ENCODE results near the gene GTF2IRD1.
"Not testable (repeated sequence)": the region's sequence is repeated elsewhere in the genome, so short reads cannot be mapped to it uniquely, and the experiment has no call there.

Gene GTF2IRD1

GRCh38 chr7:74412056-74412455 lies 41.6 kb upstream of the GTF2IRD1 start:
- H3K27me3 ChIP-seq (ENCODE audit: control insufficient read depth in 2 of 2, insufficient read depth in 2 of 2, low read length in 2 of 2): no peaks in the 10 kb centered on the region
- no peaks in the 10 kb centered on the region for H3K9me3 ChIP-seq (ENCODE audit: control insufficient read depth in 2 of 2, low read length in 2 of 2)
- no peaks in the 10 kb centered on the region for H3K36me3 ChIP-seq (ENCODE audit: control insufficient read depth in 2 of 2, insufficient read depth in 2 of 2, low read length in 2 of 2)
- H3K4me3 ChIP-seq (ENCODE audit: low read length in 2 of 2): no peak overlapping the region
- no peak overlapping the region for H3K27ac ChIP-seq (ENCODE audit: low read depth in 2 of 2, low read length in 2 of 2)
- no peaks in the 10 kb centered on the region for H3K4me1 ChIP-seq (ENCODE audit: control insufficient read depth in 2 of 2, insufficient read depth in 2 of 2, low read length in 2 of 2)
- no peak overlapping the region for H3K9ac ChIP-seq (ENCODE audit: low read depth in 1 of 2, low read length in 2 of 2)

- H3K27ac ChIP-seq (ENCODE audit: low read depth in 2 of 2, low read length in 2 of 2): no peak overlapping the region
These were observed 41.1 kb upstream of the GTF2IRD1 start for GRCh38 chr7:74412603-74413002.

GRCh38 chr7:74414595-74415333 lies 38.9 kb upstream of the GTF2IRD1 start:
- H3K9ac ChIP-seq (ENCODE audit: low read depth in 1 of 2, low read length in 2 of 2); H3K27ac ChIP-seq (ENCODE audit: low read depth in 2 of 2, low read length in 2 of 2); H3K36me3 ChIP-seq (ENCODE audit: control insufficient read depth in 2 of 2, insufficient read depth in 2 of 2, low read length in 2 of 2); H3K4me1 ChIP-seq (ENCODE audit: control insufficient read depth in 2 of 2, insufficient read depth in 2 of 2, low read length in 2 of 2); H3K27me3 ChIP-seq (ENCODE audit: control insufficient read depth in 2 of 2, insufficient read depth in 2 of 2, low read length in 2 of 2); H3K4me3 ChIP-seq (ENCODE audit: low read length in 2 of 2); H3K9me3 ChIP-seq (ENCODE audit: control insufficient read depth in 2 of 2, low read length in 2 of 2): not testable (repeated sequence)

More at GRCh38 chr7:74412603-74413002, 41.1 kb upstream of the GTF2IRD1 start:
- Histone ChIP-seq H3K4me1 (ENCODE audit: control insufficient read depth in 2 of 2, insufficient read depth in 2 of 2, low read length in 2 of 2) (peaks cover 0 to 2% of the 10 kb centered on the region in 2 donors), H3K9ac (ENCODE audit: low read depth in 1 of 2, low read length in 2 of 2) (peak overlapping the region in 1 of 2 donors; percentile 14), H3K36me3 (ENCODE audit: control insufficient read depth in 2 of 2, insufficient read depth in 2 of 2, low read length in 2 of 2) (no peaks in the 10 kb centered on the region), H3K9me3 (ENCODE audit: control insufficient read depth in 2 of 2, low read length in 2 of 2) (no peaks in the 10 kb centered on the region), H3K27me3 (ENCODE audit: control insufficient read depth in 2 of 2, insufficient read depth in 2 of 2, low read length in 2 of 2) (no peaks in the 10 kb centered on the region), H3K4me3 (ENCODE audit: low read length in 2 of 2) (no peak overlapping the region)

GRCh38 chr7:74417419-74417971 lies 36.2 kb upstream of the GTF2IRD1 start:
- Histone ChIP-seq H3K36me3 (ENCODE audit: control insufficient read depth in 2 of 2, insufficient read depth in 2 of 2, low read length in 2 of 2) (no peaks in the 10 kb centered on the region), H3K9ac (ENCODE audit: low read depth in 1 of 2, low read length in 2 of 2) (no peak overlapping the region), H3K9me3 (ENCODE audit: control insufficient read depth in 2 of 2, low read length in 2 of 2) (no peaks in the 10 kb centered on the region), H3K27ac (ENCODE audit: low read depth in 2 of 2, low read length in 2 of 2) (no peak overlapping the region), H3K4me3 (ENCODE audit: low read length in 2 of 2) (no peak overlapping the region), H3K27me3 (ENCODE audit: control insufficient read depth in 2 of 2, insufficient read depth in 2 of 2, low read length in 2 of 2) (no peaks in the 10 kb centered on the region), H3K4me1 (ENCODE audit: control insufficient read depth in 2 of 2, insufficient read depth in 2 of 2, low read length in 2 of 2) (peaks cover 0 to 2% of the 10 kb centered on the region in 2 donors)

GRCh38 chr7:74418076-74418475 lies 35.6 kb upstream of the GTF2IRD1 start:
- H3K36me3 ChIP-seq (ENCODE audit: control insufficient read depth in 2 of 2, insufficient read depth in 2 of 2, low read length in 2 of 2): no peaks in the 10 kb centered on the region
- no peak overlapping the region for H3K9ac ChIP-seq (ENCODE audit: low read depth in 1 of 2, low read length in 2 of 2)
- H3K27ac ChIP-seq (ENCODE audit: low read depth in 2 of 2, low read length in 2 of 2): no peak overlapping the region
- H3K9me3 ChIP-seq (ENCODE audit: control insufficient read depth in 2 of 2, low read length in 2 of 2): no peaks in the 10 kb centered on the region
- peaks cover 0 to 2% of the 10 kb centered on the region in 2 donors for H3K4me1 ChIP-seq (ENCODE audit: control insufficient read depth in 2 of 2, insufficient read depth in 2 of 2, low read length in 2 of 2)
- H3K27me3 ChIP-seq (ENCODE audit: control insufficient read depth in 2 of 2, insufficient read depth in 2 of 2, low read length in 2 of 2): no peaks in the 10 kb centered on the region
- no peak overlapping the region for H3K4me3 ChIP-seq (ENCODE audit: low read length in 2 of 2)

- no peak overlapping the region for H3K4me3 ChIP-seq (ENCODE audit: low read length in 2 of 2)
- H3K4me1 ChIP-seq (ENCODE audit: control insufficient read depth in 2 of 2, insufficient read depth in 2 of 2, low read length in 2 of 2): peaks cover 0 to 2% of the 10 kb centered on the region in 2 donors
- no peaks in the 10 kb centered on the region for H3K27me3 ChIP-seq (ENCODE audit: control insufficient read depth in 2 of 2, insufficient read depth in 2 of 2, low read length in 2 of 2)
- no peak overlapping the region for H3K9ac ChIP-seq (ENCODE audit: low read depth in 1 of 2, low read length in 2 of 2)
- H3K9me3 ChIP-seq (ENCODE audit: control insufficient read depth in 2 of 2, low read length in 2 of 2): no peaks in the 10 kb centered on the region
- no peak overlapping the region for H3K27ac ChIP-seq (ENCODE audit: low read depth in 2 of 2, low read length in 2 of 2)
- no peaks in the 10 kb centered on the region for H3K36me3 ChIP-seq (ENCODE audit: control insufficient read depth in 2 of 2, insufficient read depth in 2 of 2, low read length in 2 of 2)
These were observed 35.2 kb upstream of the GTF2IRD1 start for GRCh38 chr7:74418538-74418937.

GRCh38 chr7:74419232-74419631 lies 34.5 kb upstream of the GTF2IRD1 start:
- not testable (repeated sequence) for H3K9ac ChIP-seq (ENCODE audit: low read depth in 1 of 2, low read length in 2 of 2); H3K27me3 ChIP-seq (ENCODE audit: control insufficient read depth in 2 of 2, insufficient read depth in 2 of 2, low read length in 2 of 2); H3K27ac ChIP-seq (ENCODE audit: low read depth in 2 of 2, low read length in 2 of 2); H3K4me1 ChIP-seq (ENCODE audit: control insufficient read depth in 2 of 2, insufficient read depth in 2 of 2, low read length in 2 of 2); H3K36me3 ChIP-seq (ENCODE audit: control insufficient read depth in 2 of 2, insufficient read depth in 2 of 2, low read length in 2 of 2); H3K4me3 ChIP-seq (ENCODE audit: low read length in 2 of 2); H3K9me3 ChIP-seq (ENCODE audit: control insufficient read depth in 2 of 2, low read length in 2 of 2)

- Histone ChIP-seq H3K27me3 (ENCODE audit: control insufficient read depth in 2 of 2, insufficient read depth in 2 of 2, low read length in 2 of 2) (no peaks in the 10 kb centered on the region), H3K27ac (ENCODE audit: low read depth in 2 of 2, low read length in 2 of 2) (no peak overlapping the region), H3K36me3 (ENCODE audit: control insufficient read depth in 2 of 2, insufficient read depth in 2 of 2, low read length in 2 of 2) (no peaks in the 10 kb centered on the region), H3K9me3 (ENCODE audit: control insufficient read depth in 2 of 2, low read length in 2 of 2) (no peaks in the 10 kb centered on the region), H3K4me3 (ENCODE audit: low read length in 2 of 2) (no peak overlapping the region), H3K4me1 (ENCODE audit: control insufficient read depth in 2 of 2, insufficient read depth in 2 of 2, low read length in 2 of 2) (peaks cover 0 to 2% of the 10 kb centered on the region in 2 donors), H3K9ac (ENCODE audit: low read depth in 1 of 2, low read length in 2 of 2) (no peak overlapping the region)
These were observed 33.7 kb upstream of the GTF2IRD1 start for GRCh38 chr7:74420006-74420405.

GRCh38 chr7:74424291-74424880 lies 29.3 kb upstream of the GTF2IRD1 start:
- Histone ChIP-seq H3K4me1 (ENCODE audit: control insufficient read depth in 2 of 2, insufficient read depth in 2 of 2, low read length in 2 of 2) (no peaks in the 10 kb centered on the region), H3K36me3 (ENCODE audit: control insufficient read depth in 2 of 2, insufficient read depth in 2 of 2, low read length in 2 of 2) (no peaks in the 10 kb centered on the region), H3K9ac (ENCODE audit: low read depth in 1 of 2, low read length in 2 of 2) (no peak overlapping the region), H3K4me3 (ENCODE audit: low read length in 2 of 2) (no peak overlapping the region), H3K27ac (ENCODE audit: low read depth in 2 of 2, low read length in 2 of 2) (no peak overlapping the region), H3K9me3 (ENCODE audit: control insufficient read depth in 2 of 2, low read length in 2 of 2) (no peaks in the 10 kb centered on the region), H3K27me3 (ENCODE audit: control insufficient read depth in 2 of 2, insufficient read depth in 2 of 2, low read length in 2 of 2) (no peaks in the 10 kb centered on the region)

- no peaks in the 10 kb centered on the region for H3K27me3 ChIP-seq (ENCODE audit: control insufficient read depth in 2 of 2, insufficient read depth in 2 of 2, low read length in 2 of 2)
- H3K9me3 ChIP-seq (ENCODE audit: control insufficient read depth in 2 of 2, low read length in 2 of 2): no peaks in the 10 kb centered on the region
- H3K4me3 ChIP-seq (ENCODE audit: low read length in 2 of 2): no peak overlapping the region
- no peak overlapping the region for H3K27ac ChIP-seq (ENCODE audit: low read depth in 2 of 2, low read length in 2 of 2)
- H3K4me1 ChIP-seq (ENCODE audit: control insufficient read depth in 2 of 2, insufficient read depth in 2 of 2, low read length in 2 of 2): no peaks in the 10 kb centered on the region
- H3K9ac ChIP-seq (ENCODE audit: low read depth in 1 of 2, low read length in 2 of 2): no peak overlapping the region
- no peaks in the 10 kb centered on the region for H3K36me3 ChIP-seq (ENCODE audit: control insufficient read depth in 2 of 2, insufficient read depth in 2 of 2, low read length in 2 of 2)
These were observed 25.7 kb upstream of the GTF2IRD1 start for GRCh38 chr7:74428023-74428422.
